ENCODE results near the gene ZNF555.

DNA sequence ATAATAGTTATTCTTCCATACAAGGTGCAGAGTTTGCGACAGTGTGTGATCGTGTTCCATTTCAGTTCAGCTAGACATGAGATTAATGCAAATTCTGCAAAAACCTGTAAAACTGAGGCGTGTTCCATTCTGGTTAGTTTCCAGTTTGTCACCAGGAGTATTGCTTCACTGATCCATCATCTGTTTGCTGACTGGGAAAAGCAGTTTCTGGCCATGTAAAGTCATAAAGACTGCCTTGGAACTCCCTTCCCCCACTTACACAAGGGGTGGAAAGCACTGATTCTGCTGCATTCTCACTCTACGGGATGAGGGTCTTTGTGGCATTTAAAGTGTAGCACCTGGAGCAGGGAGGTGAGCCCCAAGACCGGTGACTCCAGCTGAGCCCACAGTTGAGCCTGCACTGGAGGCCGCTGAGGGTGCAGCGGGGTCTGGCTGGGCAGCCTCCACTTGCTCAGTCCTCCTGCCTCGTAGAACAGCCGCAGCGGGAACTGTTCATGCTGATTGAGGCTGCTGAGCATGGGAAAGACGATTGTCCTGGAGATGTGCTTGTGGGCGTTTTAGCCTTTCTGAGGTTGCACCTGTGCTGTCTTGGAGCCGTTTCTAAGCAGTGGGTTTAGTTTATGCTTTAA, 61.4 kb downstream of the ZNF555 start:
- TF ChIP-seq, protein P1, sequence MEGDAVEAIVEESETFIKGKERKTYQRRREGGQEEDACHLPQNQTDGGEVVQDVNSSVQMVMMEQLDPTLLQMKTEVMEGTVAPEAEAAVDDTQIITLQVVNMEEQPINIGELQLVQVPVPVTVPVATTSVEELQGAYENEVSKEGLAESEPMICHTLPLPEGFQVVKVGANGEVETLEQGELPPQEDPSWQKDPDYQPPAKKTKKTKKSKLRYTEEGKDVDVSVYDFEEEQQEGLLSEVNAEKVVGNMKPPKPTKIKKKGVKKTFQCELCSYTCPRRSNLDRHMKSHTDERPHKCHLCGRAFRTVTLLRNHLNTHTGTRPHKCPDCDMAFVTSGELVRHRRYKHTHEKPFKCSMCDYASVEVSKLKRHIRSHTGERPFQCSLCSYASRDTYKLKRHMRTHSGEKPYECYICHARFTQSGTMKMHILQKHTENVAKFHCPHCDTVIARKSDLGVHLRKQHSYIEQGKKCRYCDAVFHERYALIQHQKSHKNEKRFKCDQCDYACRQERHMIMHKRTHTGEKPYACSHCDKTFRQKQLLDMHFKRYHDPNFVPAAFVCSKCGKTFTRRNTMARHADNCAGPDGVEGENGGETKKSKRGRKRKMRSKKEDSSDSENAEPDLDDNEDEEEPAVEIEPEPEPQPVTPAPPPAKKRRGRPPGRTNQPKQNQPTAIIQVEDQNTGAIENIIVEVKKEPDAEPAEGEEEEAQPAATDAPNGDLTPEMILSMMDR (IDR thresholded peaks at IDR 0.05) = no peak
- TF ChIP-seq POLR2A (IDR thresholded peaks at IDR 0.05) = no peak

All from prostate gland (tissue), 2 donors.